Measurements from ENCODE around the gene HDAC5.
"Not testable (repeated sequence)": the region's sequence is repeated elsewhere in the genome, so short reads cannot be mapped to it uniquely, and the experiment has no call there.

HDAC5 gene

GRCh38 chr17:44108440-44109311 is 14.8 kb downstream of the HDAC5 start:
- Mint-ChIP-seq H3K4me1 (peaks cover 53% of the 10 kb centered on the region), H3K27ac (no peak overlapping the region), H3K4me3 (no peak overlapping the region), H3K36me3 (peaks cover 12% of the 10 kb centered on the region), H3K9me3 (no peaks in the 10 kb centered on the region), H3K27me3 (no peaks in the 10 kb centered on the region)
- no peak for ATAC-seq

- ATAC-seq, result no peak
- Mint-ChIP-seq H3K27ac (no peak overlapping the region), H3K4me1 (peaks cover 40% of the 10 kb centered on the region), H3K9me3 (no peaks in the 10 kb centered on the region), H3K4me3 (no peak overlapping the region), H3K27me3 (no peaks in the 10 kb centered on the region), H3K36me3 (peaks cover 20% of the 10 kb centered on the region)
Observed at GRCh38 chr17:44106801-44107200, 16.6 kb downstream of the HDAC5 start.

GRCh38 chr17:44105941-44106340 is 17.5 kb downstream of the HDAC5 start:
- H3K27me3 Mint-ChIP-seq, result no peaks in the 10 kb centered on the region
- H3K4me1 Mint-ChIP-seq, result peaks cover 32% of the 10 kb centered on the region
- no peak overlapping the region for H3K27ac Mint-ChIP-seq
- H3K36me3 Mint-ChIP-seq, result peaks cover 20% of the 10 kb centered on the region
- no peak overlapping the region for H3K4me3 Mint-ChIP-seq
- H3K9me3 Mint-ChIP-seq, result no peaks in the 10 kb centered on the region
- ATAC-seq, result no peak

GRCh38 chr17:44105483-44105882 is 18.0 kb downstream of the HDAC5 start:
- H3K27ac Mint-ChIP-seq, result no peak overlapping the region
- H3K4me3 Mint-ChIP-seq, result no peak overlapping the region
- no peaks in the 10 kb centered on the region for H3K27me3 Mint-ChIP-seq
- H3K4me1 Mint-ChIP-seq, result peaks cover 27% of the 10 kb centered on the region
- peaks cover 20% of the 10 kb centered on the region for H3K36me3 Mint-ChIP-seq
- no peak for ATAC-seq
- H3K9me3 Mint-ChIP-seq, result no peaks in the 10 kb centered on the region

GRCh38 chr17:44102849-44103622 is 20.4 kb downstream of the HDAC5 start:
- Mint-ChIP-seq H3K4me3 (no peak overlapping the region), H3K27ac (no peak overlapping the region), H3K9me3 (no peaks in the 10 kb centered on the region)

GRCh38 chr17:44101858-44102257 is 21.6 kb downstream of the HDAC5 start:
- not testable (repeated sequence) for H3K4me3 Mint-ChIP-seq, ATAC-seq, H3K9me3 Mint-ChIP-seq, H3K27me3 Mint-ChIP-seq, H3K27ac Mint-ChIP-seq
- peaks cover 20% of the 10 kb centered on the region for H3K36me3 Mint-ChIP-seq
- H3K4me1 Mint-ChIP-seq, result peaks cover 23% of the 10 kb centered on the region

More at GRCh38 chr17:44102849-44103622, 20.4 kb downstream of the HDAC5 start:
- Mint-ChIP-seq H3K27me3 (no peaks in the 10 kb centered on the region), H3K36me3 (peaks cover 24% of the 10 kb centered on the region), H3K4me1 (peaks cover 24% of the 10 kb centered on the region)
- ATAC-seq, result no peak

- Mint-ChIP-seq H3K9me3 (no peaks in the 10 kb centered on the region), H3K27me3 (no peaks in the 10 kb centered on the region), H3K27ac (no peak overlapping the region), H3K36me3 (peaks cover 8% of the 10 kb centered on the region), H3K4me3 (no peak overlapping the region), H3K4me1 (peaks cover 22% of the 10 kb centered on the region)
- ATAC-seq, result no peak
Observed at GRCh38 chr17:44097110-44097958, 26.1 kb downstream of the HDAC5 start.

- H3K9me3 Mint-ChIP-seq, result no peaks in the 10 kb centered on the region
- H3K4me1 Mint-ChIP-seq, result peaks cover 22% of the 10 kb centered on the region
- no peak for ATAC-seq
- H3K4me3 Mint-ChIP-seq, result no peak overlapping the region
- H3K36me3 Mint-ChIP-seq, result peaks cover 23% of the 10 kb centered on the region
- no peak overlapping the region for H3K27ac Mint-ChIP-seq
- H3K27me3 Mint-ChIP-seq, result no peaks in the 10 kb centered on the region
Observed at GRCh38 chr17:44095647-44096496, 27.6 kb downstream of the HDAC5 start.

- no peak for ATAC-seq
- peaks cover 22% of the 10 kb centered on the region for H3K4me1 Mint-ChIP-seq
- H3K9me3 Mint-ChIP-seq, result no peaks in the 10 kb centered on the region
- H3K4me3 Mint-ChIP-seq, result no peak overlapping the region
- no peaks in the 10 kb centered on the region for H3K27me3 Mint-ChIP-seq
- H3K27ac Mint-ChIP-seq, result no peak overlapping the region
- peaks cover 24% of the 10 kb centered on the region for H3K36me3 Mint-ChIP-seq
Observed at GRCh38 chr17:44095388-44095646, 28.1 kb downstream of the HDAC5 start.

GRCh38 chr17:44094701-44095387 is 28.6 kb downstream of the HDAC5 start:
- no peaks in the 10 kb centered on the region for H3K27me3 Mint-ChIP-seq
- H3K27ac Mint-ChIP-seq, result no peak overlapping the region
- no peak overlapping the region for H3K4me3 Mint-ChIP-seq
- peaks cover 24% of the 10 kb centered on the region for H3K36me3 Mint-ChIP-seq
- ATAC-seq, result no peak
- H3K9me3 Mint-ChIP-seq, result no peaks in the 10 kb centered on the region
- H3K4me1 Mint-ChIP-seq, result peaks cover 22% of the 10 kb centered on the region

GRCh38 chr17:44093231-44093900 is 30.1 kb downstream of the HDAC5 start:
- peaks cover 30% of the 10 kb centered on the region for H3K36me3 Mint-ChIP-seq
- H3K27me3 Mint-ChIP-seq, result no peaks in the 10 kb centered on the region
- no peak overlapping the region for H3K27ac Mint-ChIP-seq
- peaks cover 18% of the 10 kb centered on the region for H3K4me1 Mint-ChIP-seq
- no peaks in the 10 kb centered on the region for H3K9me3 Mint-ChIP-seq
- ATAC-seq, result no peak
- no peak overlapping the region for H3K4me3 Mint-ChIP-seq

- ATAC-seq, result no peak
- H3K36me3 Mint-ChIP-seq, result peaks cover 38% of the 10 kb centered on the region
- H3K4me3 Mint-ChIP-seq, result no peak overlapping the region
- no peaks in the 10 kb centered on the region for H3K27me3 Mint-ChIP-seq
- H3K27ac Mint-ChIP-seq, result no peak overlapping the region
- no peaks in the 10 kb centered on the region for H3K9me3 Mint-ChIP-seq
- peaks cover 15% of the 10 kb centered on the region for H3K4me1 Mint-ChIP-seq
Observed at GRCh38 chr17:44092051-44092450, 31.4 kb downstream of the HDAC5 start.

GRCh38 chr17:44091200-44091997 is 32.0 kb downstream of the HDAC5 start:
- Mint-ChIP-seq H3K4me1 (peaks cover 15% of the 10 kb centered on the region), H3K27me3 (no peaks in the 10 kb centered on the region), H3K9me3 (no peaks in the 10 kb centered on the region), H3K36me3 (peaks cover 40% of the 10 kb centered on the region), H3K4me3 (no peak overlapping the region), H3K27ac (no peak overlapping the region)
- ATAC-seq, result no peak

All from stimulated activated memory B cell treated with anti-CD40 and anti-IgM and Interleukin-4, amounts not matched to agents 10 μg/mL and 1 μg/mL and 100 μg/mL, for 72 hours (primary cell).